Neutrophil (primary cell): Measurements from ENCODE around the gene UST.

Source experiments
- H3K27ac ChIP-seq: fragments of 200-600 bp; sonication (generic); 2 replicates; pipeline ENCODE4 v1.5.1; 2016; ENCODE audit warnings: mild to moderate bottlenecking, moderate library complexity
- H3K27me3 ChIP-seq: fragments of 200-600 bp; sonication (generic); 2 replicates; pipeline ENCODE4 v1.6.0; 2016; ENCODE audit warnings: mild to moderate bottlenecking
- H3K36me3 ChIP-seq: fragments of 200-600 bp; sonication (generic); 2 replicates; pipeline ENCODE4 v1.5.1; 2017
- H3K4me1 ChIP-seq, 2 experiments: fragments of 200-600 bp in 1 of 2; sonication (generic) in 1 of 2; 1 replicate in 1 of 2; 2 replicates in 1 of 2; pipeline versions ENCODE4 v1.5.1 to v1.6.1; 2013 to 2016; ENCODE audit warnings: low read depth in 1 of 2, low read length in 1 of 2, mild to moderate bottlenecking in 1 of 2, moderate library complexity in 1 of 2; ENCODE audit not compliant: control insufficient read depth in 1 of 2, insufficient read depth in 1 of 2
- H3K4me3 ChIP-seq, 2 experiments: fragments of 200-600 bp in 1 of 2; sonication (generic) in 1 of 2; 1 replicate in 1 of 2; 2 replicates in 1 of 2; pipeline ENCODE4 v1.5.1; 2013 to 2016; ENCODE audit warnings: low read depth in 1 of 2, low read length in 1 of 2, mild to moderate bottlenecking in 1 of 2, moderate library complexity in 1 of 2
- H3K9me3 ChIP-seq: fragments of 200-600 bp; sonication (generic); 2 replicates; pipeline ENCODE4 v1.5.1; 2016
- TF ChIP-seq, protein P1 (sequence below): fragments of 200-600 bp; sonication (generic); IDR thresholded peaks from 2 replicates; pipeline ENCODE4 v1.5.1; 2016; ENCODE audit warnings: antibody characterized with exemption

UST gene

DNA sequence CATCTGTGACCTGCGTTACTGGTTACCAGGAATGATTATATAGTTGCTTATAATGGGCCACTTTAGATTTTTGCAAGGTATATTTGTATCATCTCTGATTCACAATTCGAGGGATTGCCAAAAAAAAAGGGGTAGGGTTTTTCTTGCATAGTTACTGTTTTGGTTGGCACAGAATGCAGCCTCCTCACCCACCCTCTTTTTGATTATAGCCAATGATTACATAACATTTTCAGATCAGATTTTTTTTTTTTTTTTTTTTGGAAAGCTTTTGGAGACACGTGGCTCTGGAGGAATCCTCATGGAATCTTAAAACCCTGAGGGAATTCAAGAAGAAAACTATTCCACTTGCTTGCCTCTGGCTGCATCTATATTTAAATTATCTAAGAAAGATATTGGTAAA lies 53.7 kb downstream of the UST start:
- no peak overlapping the region for H3K4me3 ChIP-seq
- no peaks in the 10 kb centered on the region for H3K27me3 ChIP-seq
- no peaks in the 10 kb centered on the region for H3K36me3 ChIP-seq
- H3K9me3 ChIP-seq, result no peaks in the 10 kb centered on the region
- H3K27ac ChIP-seq, result no peak overlapping the region
- H3K4me1 ChIP-seq, result no peaks in the 10 kb centered on the region
- TF ChIP-seq, protein P1, sequence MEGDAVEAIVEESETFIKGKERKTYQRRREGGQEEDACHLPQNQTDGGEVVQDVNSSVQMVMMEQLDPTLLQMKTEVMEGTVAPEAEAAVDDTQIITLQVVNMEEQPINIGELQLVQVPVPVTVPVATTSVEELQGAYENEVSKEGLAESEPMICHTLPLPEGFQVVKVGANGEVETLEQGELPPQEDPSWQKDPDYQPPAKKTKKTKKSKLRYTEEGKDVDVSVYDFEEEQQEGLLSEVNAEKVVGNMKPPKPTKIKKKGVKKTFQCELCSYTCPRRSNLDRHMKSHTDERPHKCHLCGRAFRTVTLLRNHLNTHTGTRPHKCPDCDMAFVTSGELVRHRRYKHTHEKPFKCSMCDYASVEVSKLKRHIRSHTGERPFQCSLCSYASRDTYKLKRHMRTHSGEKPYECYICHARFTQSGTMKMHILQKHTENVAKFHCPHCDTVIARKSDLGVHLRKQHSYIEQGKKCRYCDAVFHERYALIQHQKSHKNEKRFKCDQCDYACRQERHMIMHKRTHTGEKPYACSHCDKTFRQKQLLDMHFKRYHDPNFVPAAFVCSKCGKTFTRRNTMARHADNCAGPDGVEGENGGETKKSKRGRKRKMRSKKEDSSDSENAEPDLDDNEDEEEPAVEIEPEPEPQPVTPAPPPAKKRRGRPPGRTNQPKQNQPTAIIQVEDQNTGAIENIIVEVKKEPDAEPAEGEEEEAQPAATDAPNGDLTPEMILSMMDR, result no peak

DNA sequence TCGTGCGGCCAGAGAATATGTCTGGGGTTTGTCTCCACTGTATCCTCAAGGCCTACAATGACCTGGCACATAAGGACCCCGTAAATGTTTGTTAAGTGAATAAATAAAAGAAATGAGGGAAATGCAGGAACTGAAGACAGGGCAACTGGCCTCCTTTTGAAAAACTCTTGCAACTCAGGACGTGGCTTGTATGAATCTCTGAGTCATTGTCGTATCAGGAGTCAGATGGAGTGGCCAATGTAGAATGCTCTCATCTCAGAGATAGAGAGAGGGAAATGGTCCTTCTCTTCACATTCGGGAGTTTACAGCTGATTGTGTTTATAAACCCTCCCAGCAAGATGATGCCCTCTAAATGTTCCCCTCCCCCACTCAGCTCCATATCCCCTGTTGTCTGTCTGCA lies 57.1 kb downstream of the UST start:
- no peaks in the 10 kb centered on the region for H3K9me3 ChIP-seq
- no peaks in the 10 kb centered on the region for H3K4me1 ChIP-seq
- no peaks in the 10 kb centered on the region for H3K27me3 ChIP-seq
- H3K27ac ChIP-seq, result no peak overlapping the region
- H3K36me3 ChIP-seq, result no peaks in the 10 kb centered on the region
- TF ChIP-seq, protein P1, result no peak
- H3K4me3 ChIP-seq, result no peak overlapping the region

DNA sequence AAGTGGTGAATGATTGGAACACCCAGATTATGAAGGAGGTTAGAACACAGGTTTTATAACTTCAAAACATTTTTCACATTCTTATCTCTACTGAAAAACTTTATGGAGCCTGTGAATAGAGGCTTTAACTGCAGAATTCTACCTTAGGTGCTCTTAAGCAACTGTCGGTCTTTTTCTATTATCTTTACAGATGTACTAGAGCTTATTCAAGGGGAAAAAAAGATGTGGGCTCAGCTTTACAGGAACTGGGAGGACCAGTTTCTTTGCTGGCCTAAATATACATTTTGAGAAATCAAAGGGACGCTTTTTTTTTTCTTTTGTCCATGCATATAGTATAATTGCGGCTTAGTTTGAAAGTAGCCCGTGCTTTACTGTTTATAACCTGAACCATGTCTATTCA lies 58.9 kb downstream of the UST start:
- Histone ChIP-seq H3K4me1 (no peaks in the 10 kb centered on the region), H3K36me3 (no peaks in the 10 kb centered on the region), H3K4me3 (no peak overlapping the region), H3K27me3 (no peaks in the 10 kb centered on the region), H3K9me3 (no peaks in the 10 kb centered on the region), H3K27ac (no peak overlapping the region)
- TF ChIP-seq, protein P1, result no peak

DNA sequence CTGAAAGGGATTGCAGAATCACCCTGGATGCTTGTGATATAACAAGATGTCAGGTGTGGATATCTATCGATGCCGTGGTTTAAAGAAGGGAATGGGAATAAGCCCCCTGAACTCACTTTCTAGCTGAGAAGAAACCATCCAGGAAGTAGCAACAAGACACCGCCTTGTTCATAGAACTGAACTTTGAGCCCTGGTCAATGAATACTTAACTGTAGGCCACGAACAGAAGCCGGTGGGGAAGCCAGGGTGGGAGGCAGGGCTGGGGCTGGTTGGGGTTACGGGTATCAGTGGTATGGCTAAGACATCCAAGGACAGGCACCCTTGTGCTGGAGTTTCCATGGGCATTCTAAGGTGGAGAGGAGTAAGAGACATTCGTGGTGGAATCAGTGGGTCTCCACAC lies 61.0 kb downstream of the UST start:
- H3K4me1 ChIP-seq, result no peaks in the 10 kb centered on the region
- H3K4me3 ChIP-seq, result no peak overlapping the region
- no peaks in the 10 kb centered on the region for H3K9me3 ChIP-seq
- no peak overlapping the region for H3K27ac ChIP-seq
- TF ChIP-seq, protein P1, result no peak
- H3K27me3 ChIP-seq, result no peaks in the 10 kb centered on the region
- no peaks in the 10 kb centered on the region for H3K36me3 ChIP-seq

DNA sequence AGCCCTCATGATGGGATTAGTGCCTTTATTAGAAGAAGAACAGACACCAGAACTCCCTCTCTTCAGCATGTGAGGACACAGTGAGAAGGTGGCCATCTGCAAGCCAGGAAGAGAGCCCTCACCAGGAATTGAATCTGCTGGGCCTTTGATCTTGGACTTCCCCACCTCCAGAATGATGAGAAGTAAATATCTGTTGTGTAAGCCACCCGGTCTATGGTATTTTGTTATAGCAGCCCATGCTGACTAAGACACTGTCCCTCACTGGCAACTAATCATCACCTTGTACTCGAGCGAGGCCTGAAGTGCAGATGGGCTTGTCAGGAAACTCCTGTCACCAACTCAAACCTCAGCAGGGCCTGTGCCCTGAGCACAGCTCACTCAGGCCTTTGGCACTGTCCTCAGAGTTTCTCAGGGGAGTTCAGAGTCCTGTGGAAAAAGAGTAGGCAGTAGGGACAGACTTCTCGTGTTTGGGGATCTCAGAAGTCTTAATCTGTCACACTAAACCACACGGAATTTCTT lies 62.0 kb downstream of the UST start:
- TF ChIP-seq, protein P1, result no peak
- Histone ChIP-seq H3K36me3 (no peaks in the 10 kb centered on the region), H3K9me3 (no peaks in the 10 kb centered on the region), H3K4me3 (no peak overlapping the region), H3K27me3 (no peaks in the 10 kb centered on the region), H3K4me1 (no peaks in the 10 kb centered on the region), H3K27ac (no peak overlapping the region)

DNA sequence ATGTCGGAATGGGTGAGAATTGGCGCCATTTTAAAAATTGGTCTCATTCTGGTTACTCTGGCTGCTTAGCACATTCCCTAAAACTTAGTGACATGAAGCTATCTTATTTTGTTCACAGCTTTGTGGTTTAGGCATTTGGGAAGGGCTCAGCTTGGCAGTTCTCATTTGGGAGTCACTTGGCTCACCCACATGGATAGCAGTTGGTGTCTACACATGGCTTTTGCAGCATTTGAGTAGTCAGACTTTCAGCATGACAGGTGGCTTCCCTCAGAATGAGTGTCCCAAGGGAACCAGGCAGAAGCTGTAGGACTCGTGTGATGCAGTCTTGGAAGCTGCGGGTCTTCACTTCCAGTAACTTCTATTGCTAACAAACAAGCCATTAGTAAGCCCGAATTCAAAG lies 64.6 kb downstream of the UST start:
- TF ChIP-seq, protein P1, result no peak
- no peaks in the 10 kb centered on the region for H3K27me3 ChIP-seq
- H3K4me3 ChIP-seq, result no peak overlapping the region

More for the DNA sequence above, 64.6 kb downstream of the UST start:
- Histone ChIP-seq H3K27ac (no peak overlapping the region), H3K9me3 (no peaks in the 10 kb centered on the region), H3K36me3 (no peaks in the 10 kb centered on the region), H3K4me1 (no peaks in the 10 kb centered on the region)
